Right lobe of liver (tissue), 6 donors: ENCODE measurements around the gene LCP2. TPM values are rescaled to one million over a fixed set of nuclear protein-coding genes. Genes with fewer than 3 reads are reported as not detected.

ENCODE experiments used
- ATAC-seq, 4 donors: fragments of 200-7000 bp; cut with Tn5 transposase; one replicate each; pipeline ENCODE4 v1.9.1; 2020; ENCODE audit warnings: mild to moderate bottlenecking in 4 of 4, moderate library complexity in 4 of 4
- DNase-seq, 3 donors: peaks; one replicate each; pipeline ENCODE4 v3.0.0-alpha.2; 2020
- H3K27ac ChIP-seq, 3 donors: fragments of 200-600 bp; one replicate each; pipeline ENCODE4 v1.8.0; 2022
- H3K27me3 ChIP-seq, 2 donors: fragments of 200-600 bp; one replicate each; pipeline ENCODE4 v1.8.0; 2022
- H3K36me3 ChIP-seq, 4 donors: fragments of 200-600 bp; sonication (generic) in 1 of 4; one replicate each; pipeline versions ENCODE4 v1.5.1 to v1.8.0; 2017 to 2022; ENCODE audit warnings: control low read depth in 1 of 4
- H3K4me1 ChIP-seq, 4 donors: fragments of 200-600 bp; sonication (generic) in 1 of 4; one replicate each; pipeline versions ENCODE4 v1.5.1 to v1.8.0; 2017 to 2022; ENCODE audit warnings: control low read depth in 1 of 4
- H3K4me3 ChIP-seq, 3 donors: fragments of 200-600 bp; one replicate each; pipeline ENCODE4 v1.8.0; 2022
- H3K9me3 ChIP-seq, 4 donors: fragments of 200-600 bp; sonication (generic) in 1 of 4; one replicate each; pipeline versions ENCODE4 v1.5.1 to v1.8.0; 2017 to 2022; ENCODE audit warnings: control low read depth in 1 of 4
- CTCF ChIP-seq, 4 donors: fragments of 200-600 bp in 3 of 4; fragments of 450-650 bp in 1 of 4; IDR thresholded peaks; one replicate each; pipeline versions ENCODE4 v1.5.1 to v1.8.0; 2016 to 2022; ENCODE audit warnings: antibody characterized with exemption in 4 of 4, mild to moderate bottlenecking in 2 of 4
- POLR2A ChIP-seq: fragments of 450-650 bp; IDR thresholded peaks from one replicate; pipeline ENCODE4 v1.6.1; 2017; ENCODE audit warnings: antibody characterized with exemption, mild to moderate bottlenecking
- WGBS: methylation state at CpG from one replicate; pipeline ENCODE4 v1.1.6; 2018; ENCODE audit warnings: low coverage, low lambda C conversion rate; ENCODE audit not compliant: insufficient coverage; ENCODE audit errors: missing lambda C conversion rate; 5-methylcytosine and 5-hydroxymethylcytosine counted together
- intact Hi-C, 2 donors: fragments of 100-400 bp; cut with DNase I; formaldehyde crosslinking; loops; one replicate each; pipeline versions ENCODE4 v1.11.2 to v1.14.1; 2022
- total RNA-seq, 6 experiments: library from RNA; depleted of rRNA in 2 of 6; stranded (reverse); fragments of >200 nt in 2 of 6; fragmentation: NEBNext Ultra II Directional in 3 of 6; extraction: Animal tissue kit (Norgen Biotek cat#: 25700) in 3 of 6; gene quantifications; one replicate each; pipeline versions ENCODE4 v1.1.0 to v1.2.4, GENCODE V29; 2016 to 2023
- donor health status: DM: no; HTN: yes; CAD: no.
- donor health status: DM: no; HTN: no; CAD: no.
- donor health status: DM: no; HTN: no; CAD: no.
- donor health status: DM: no; HTN: yes; CAD: no.
- donor health status: DM: no; HTN: yes; CAD: no.

Gene LCP2
- total RNA-seq, 6 experiments from 2014 or later = 4.4 to 20.5 (median 10.1) TPM

GRCh38 chr5:170221327-170221741, 76.2 kb downstream of the LCP2 start:
- DNase-seq = no peak
- peak in 1 of 4 donors; percentile 38 for ATAC-seq
- Histone ChIP-seq H3K36me3 (no peaks in the 10 kb centered on the region), H3K4me3 (no peak overlapping the region), H3K27ac (no peak overlapping the region), H3K9me3 (no peaks in the 10 kb centered on the region), H3K27me3 (no peaks in the 10 kb centered on the region), H3K4me1 (no peaks in the 10 kb centered on the region)
- intact Hi-C loops = loop anchor here in 1 of 2 donors (10.0 kb wide), 1 partner anchor 193 kb away; no protein-coding TSS in a partner anchor
- WGBS = 33% methylated on average over 6 of the region's 6 CpGs
- no peak for TF ChIP-seq POLR2A

DNA sequence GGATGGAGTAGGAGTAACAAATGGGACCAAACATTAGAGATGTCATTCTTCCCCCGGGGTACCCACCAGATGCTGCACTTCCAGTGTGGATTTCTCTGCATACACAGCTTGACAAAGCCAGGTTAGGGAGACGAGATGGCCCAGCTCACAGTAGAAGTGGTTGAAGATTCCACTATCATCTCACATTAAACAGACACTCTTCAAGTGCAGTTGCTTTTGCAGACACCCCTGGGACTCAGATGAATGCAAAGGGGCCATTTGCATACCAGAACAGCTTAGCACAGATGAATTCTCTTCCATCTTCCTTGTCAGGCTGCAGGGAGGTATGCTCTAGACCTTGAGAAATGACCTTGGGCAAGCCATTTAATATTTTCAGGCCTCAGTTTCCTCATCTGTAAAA, 77.4 kb downstream of the LCP2 start:
- no peaks in the 10 kb centered on the region for H3K36me3 ChIP-seq
- no peak overlapping the region for H3K27ac ChIP-seq
- TF ChIP-seq CTCF (IDR thresholded peaks at IDR 0.05) = no peak
- TF ChIP-seq POLR2A = no peak
- intact Hi-C loops = loop anchor here in 1 of 2 donors (10.0 kb wide), 1 partner anchor 195 kb away; no protein-coding TSS in a partner anchor
- WGBS = no CpG with 5 or more reads among the region's 2 CpGs
- no peaks in the 10 kb centered on the region for H3K27me3 ChIP-seq
- DNase-seq (no peak), ATAC-seq (no peak)
- H3K4me3 ChIP-seq = no peak overlapping the region
- no peaks in the 10 kb centered on the region for H3K4me1 ChIP-seq
- H3K9me3 ChIP-seq = no peaks in the 10 kb centered on the region

DNA sequence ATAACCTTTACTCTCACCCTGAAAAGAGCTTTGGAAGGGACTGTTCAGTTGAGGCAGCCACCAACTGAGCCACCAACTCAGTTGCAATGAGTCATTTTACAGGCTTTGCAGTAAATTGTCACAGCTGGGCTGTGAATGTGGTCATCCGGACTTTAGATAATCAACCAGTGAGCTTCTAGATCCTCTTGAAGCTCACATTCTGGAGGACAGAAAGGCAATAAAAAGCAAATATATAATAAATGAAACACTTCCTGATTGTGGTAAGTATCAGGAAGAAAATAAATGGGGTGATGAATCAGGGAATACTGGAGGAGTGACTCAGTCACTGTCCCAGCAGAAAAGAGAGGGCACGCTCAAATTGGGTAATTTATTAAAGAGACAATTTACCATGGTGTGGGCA, 78.0 kb downstream of the LCP2 start:
- ATAC-seq (no peak), DNase-seq (no peak)
- 33% methylated on average over 1 of the region's 2 CpGs for WGBS
- Histone ChIP-seq H3K27ac (no peak overlapping the region), H3K27me3 (no peaks in the 10 kb centered on the region), H3K36me3 (no peaks in the 10 kb centered on the region), H3K9me3 (no peaks in the 10 kb centered on the region), H3K4me1 (no peaks in the 10 kb centered on the region), H3K4me3 (no peak overlapping the region)
- TF ChIP-seq POLR2A (no peak), CTCF (IDR thresholded peaks at IDR 0.05) (no peak)
- intact Hi-C loops = loop anchor here in 1 of 2 donors (10.0 kb wide), 1 partner anchor 195 kb away; no protein-coding TSS in a partner anchor

DNA sequence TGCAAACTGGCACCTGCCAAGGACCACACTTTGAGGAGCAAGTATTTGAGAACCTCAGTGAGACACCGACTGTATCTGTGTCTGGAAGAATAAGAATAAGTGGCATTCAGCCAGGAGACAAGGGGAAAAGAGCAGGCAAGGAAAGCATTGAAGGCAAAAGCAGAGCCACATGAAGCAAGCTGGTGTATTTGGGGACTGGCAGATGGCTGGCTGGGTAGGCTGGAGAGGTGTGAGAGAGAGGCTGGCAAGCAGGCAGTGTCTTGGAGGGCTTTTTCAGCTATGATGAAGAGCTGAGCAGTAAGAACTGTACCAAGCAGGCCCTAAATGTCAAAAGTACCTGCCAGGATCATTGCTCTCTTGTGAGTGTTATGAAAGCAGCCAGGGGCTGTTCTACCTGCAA, 78.9 kb downstream of the LCP2 start:
- no peak overlapping the region for H3K27ac ChIP-seq
- no peak overlapping the region for H3K4me3 ChIP-seq
- no peaks in the 10 kb centered on the region for H3K27me3 ChIP-seq
- WGBS = 31% methylated on average over 1 of the region's 1 CpG
- H3K36me3 ChIP-seq = no peaks in the 10 kb centered on the region
- DNase-seq (no peak), ATAC-seq (no peak)
- TF ChIP-seq POLR2A (no peak), CTCF (IDR thresholded peaks at IDR 0.05) (no peak)
- H3K4me1 ChIP-seq = no peaks in the 10 kb centered on the region
- intact Hi-C loops = no loop called here
- H3K9me3 ChIP-seq = no peaks in the 10 kb centered on the region

DNA sequence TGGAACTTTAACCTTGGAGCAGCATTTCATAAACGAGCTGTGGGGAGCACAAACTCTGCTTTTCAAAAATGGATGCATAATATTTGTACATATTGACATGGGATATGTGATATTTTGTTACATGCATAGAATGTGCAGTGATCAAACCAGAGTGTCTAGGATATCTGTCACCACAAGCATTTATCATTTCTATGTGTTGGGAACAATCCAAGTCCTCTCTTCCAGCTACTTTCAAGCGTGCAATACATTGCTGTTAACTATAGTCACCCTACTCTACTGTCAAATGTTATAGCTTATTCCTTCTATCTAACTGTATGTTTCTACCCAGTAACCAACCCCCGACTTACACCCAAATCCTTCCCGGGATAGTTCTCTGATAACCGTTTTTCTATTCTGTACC, 79.7 kb downstream of the LCP2 start:
- Histone ChIP-seq H3K27me3 (no peaks in the 10 kb centered on the region), H3K4me3 (no peak overlapping the region), H3K36me3 (no peaks in the 10 kb centered on the region), H3K4me1 (no peaks in the 10 kb centered on the region), H3K9me3 (no peaks in the 10 kb centered on the region), H3K27ac (no peak overlapping the region)
- intact Hi-C loops = no loop called here
- 63% methylated on average over 5 of the region's 5 CpGs for WGBS
- ATAC-seq (no peak), DNase-seq (no peak)
- TF ChIP-seq POLR2A = no peak
- no peak for TF ChIP-seq CTCF (IDR thresholded peaks at IDR 0.05)
